Measurements from ENCODE around the gene ARPC4. TPM values are rescaled to one million over a fixed set of nuclear protein-coding genes. Genes with fewer than 3 reads are reported as not detected.
"Not testable (repeated sequence)": the region's sequence is repeated elsewhere in the genome, so short reads cannot be mapped to it uniquely, and the experiment has no call there.

Gene ARPC4
- total RNA-seq, 2 donors from 2014 or later = 196 to 204 TPM

DNA sequence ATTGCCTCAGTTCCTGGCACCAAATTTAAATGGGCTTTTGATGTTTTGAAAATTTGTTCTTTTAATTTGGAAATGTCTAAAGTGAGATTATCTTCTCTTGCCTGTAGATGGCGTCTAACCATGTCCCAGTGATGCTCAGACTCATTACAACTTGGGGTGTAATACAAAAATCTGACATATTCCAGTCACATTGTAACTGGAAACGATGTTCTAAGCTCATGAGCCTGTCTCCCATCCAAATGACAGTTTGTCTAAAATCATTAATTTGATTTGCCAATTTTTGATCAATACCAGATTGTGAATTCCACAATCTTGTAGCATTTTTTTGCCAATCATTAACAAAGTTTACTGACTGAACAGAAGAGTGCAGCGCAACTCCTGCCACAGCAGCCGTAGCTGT, 56.0 kb downstream of the ARPC4 start:
- not testable (repeated sequence) for H3K4me1 ChIP-seq (ENCODE audit: control insufficient read depth in 1 of 2, low read depth in 2 of 2); H3K36me3 ChIP-seq; DNase-seq (ENCODE audit: low spot score); H3K27me3 ChIP-seq (replicated peaks; ENCODE audit: insufficient read depth); H3K27ac ChIP-seq; H3K4me3 ChIP-seq; H3K9me3 ChIP-seq; ATAC-seq (ENCODE audit: insufficient number of reproducible peaks, low FRiP score, low read depth)
- TF ChIP-seq, protein P1, sequence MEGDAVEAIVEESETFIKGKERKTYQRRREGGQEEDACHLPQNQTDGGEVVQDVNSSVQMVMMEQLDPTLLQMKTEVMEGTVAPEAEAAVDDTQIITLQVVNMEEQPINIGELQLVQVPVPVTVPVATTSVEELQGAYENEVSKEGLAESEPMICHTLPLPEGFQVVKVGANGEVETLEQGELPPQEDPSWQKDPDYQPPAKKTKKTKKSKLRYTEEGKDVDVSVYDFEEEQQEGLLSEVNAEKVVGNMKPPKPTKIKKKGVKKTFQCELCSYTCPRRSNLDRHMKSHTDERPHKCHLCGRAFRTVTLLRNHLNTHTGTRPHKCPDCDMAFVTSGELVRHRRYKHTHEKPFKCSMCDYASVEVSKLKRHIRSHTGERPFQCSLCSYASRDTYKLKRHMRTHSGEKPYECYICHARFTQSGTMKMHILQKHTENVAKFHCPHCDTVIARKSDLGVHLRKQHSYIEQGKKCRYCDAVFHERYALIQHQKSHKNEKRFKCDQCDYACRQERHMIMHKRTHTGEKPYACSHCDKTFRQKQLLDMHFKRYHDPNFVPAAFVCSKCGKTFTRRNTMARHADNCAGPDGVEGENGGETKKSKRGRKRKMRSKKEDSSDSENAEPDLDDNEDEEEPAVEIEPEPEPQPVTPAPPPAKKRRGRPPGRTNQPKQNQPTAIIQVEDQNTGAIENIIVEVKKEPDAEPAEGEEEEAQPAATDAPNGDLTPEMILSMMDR (IDR thresholded peaks at IDR 0.05) = peak; percentile 37

DNA sequence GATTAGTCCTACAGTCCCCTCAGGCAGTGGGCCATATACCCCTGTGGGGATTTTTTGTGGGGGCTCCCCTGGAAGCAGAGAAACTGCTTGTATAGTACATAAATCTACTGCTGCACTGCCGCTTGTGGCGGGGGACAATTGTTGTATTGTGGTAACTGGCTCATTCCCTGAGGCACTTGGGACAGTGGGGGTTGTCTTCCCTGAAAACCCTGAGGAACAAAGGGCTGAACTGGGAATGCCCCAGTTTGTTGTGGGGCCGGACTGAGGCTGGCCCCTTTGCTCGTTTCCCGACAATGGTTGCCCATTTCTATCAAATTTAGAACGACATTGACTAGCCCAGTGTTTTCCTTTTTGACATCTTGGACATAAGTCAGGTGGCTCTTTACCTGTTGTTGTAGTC, 58.5 kb downstream of the ARPC4 start:
- H3K27ac ChIP-seq; H3K36me3 ChIP-seq; H3K4me3 ChIP-seq; H3K9me3 ChIP-seq; DNase-seq (ENCODE audit: low spot score); ATAC-seq (ENCODE audit: insufficient number of reproducible peaks, low FRiP score, low read depth); H3K4me1 ChIP-seq (ENCODE audit: control insufficient read depth in 1 of 2, low read depth in 2 of 2); H3K27me3 ChIP-seq (replicated peaks; ENCODE audit: insufficient read depth): not testable (repeated sequence)

DNA sequence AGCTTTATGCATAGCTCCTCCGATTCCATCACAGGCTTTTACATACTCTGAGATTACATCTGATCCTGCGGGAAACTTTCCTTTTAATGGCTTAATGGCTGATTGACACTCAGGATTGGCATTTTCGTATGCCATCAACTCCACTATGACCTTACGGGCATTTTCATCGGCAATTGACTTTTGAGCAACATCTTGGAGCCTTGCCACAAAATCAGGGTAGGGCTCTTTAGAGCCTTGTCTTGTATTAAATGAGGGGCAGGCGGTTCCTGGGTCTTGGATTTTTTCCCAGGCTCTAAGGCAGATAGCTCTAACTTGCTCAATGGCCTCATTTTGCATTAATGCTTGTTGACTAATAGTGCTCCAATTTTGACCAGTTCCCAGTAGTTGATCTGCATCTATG, 59.0 kb downstream of the ARPC4 start:
- H3K36me3 ChIP-seq; H3K9me3 ChIP-seq; H3K4me1 ChIP-seq (ENCODE audit: control insufficient read depth in 1 of 2, low read depth in 2 of 2); H3K27me3 ChIP-seq (replicated peaks; ENCODE audit: insufficient read depth); H3K27ac ChIP-seq; H3K4me3 ChIP-seq; DNase-seq (ENCODE audit: low spot score); ATAC-seq (ENCODE audit: insufficient number of reproducible peaks, low FRiP score, low read depth): not testable (repeated sequence)

DNA sequence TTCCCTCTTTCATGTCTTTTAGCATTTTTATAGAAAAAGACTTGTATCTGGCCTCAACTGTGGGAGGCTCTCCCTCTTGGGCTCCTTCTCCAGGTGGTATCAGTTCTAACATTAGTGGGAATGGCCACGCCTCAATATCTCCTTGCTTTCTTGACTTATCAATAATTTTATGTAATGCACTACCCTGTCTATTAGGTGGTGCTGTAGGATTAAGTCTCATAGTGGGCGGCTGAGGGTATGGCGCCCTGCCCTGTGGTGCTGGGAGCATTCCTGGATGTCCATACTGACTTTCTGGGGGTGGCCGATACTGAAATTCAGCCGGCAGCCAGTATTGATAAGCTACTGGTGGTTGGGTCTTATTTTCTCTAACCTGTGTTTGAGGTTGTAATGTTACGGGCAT, 59.6 kb downstream of the ARPC4 start:
- H3K36me3 ChIP-seq = no peaks in the 10 kb centered on the region
- ATAC-seq (ENCODE audit: insufficient number of reproducible peaks, low FRiP score, low read depth) (no peak), DNase-seq (ENCODE audit: low spot score) (no peak)
- no peaks in the 10 kb centered on the region for H3K4me1 ChIP-seq (ENCODE audit: control insufficient read depth in 1 of 2, low read depth in 2 of 2)
- H3K4me3 ChIP-seq = no peak overlapping the region
- H3K27ac ChIP-seq = no peak overlapping the region
- no peaks in the 10 kb centered on the region for H3K27me3 ChIP-seq (replicated peaks; ENCODE audit: insufficient read depth)
- H3K9me3 ChIP-seq = no peaks in the 10 kb centered on the region
- TF ChIP-seq, protein P1 (IDR thresholded peaks at IDR 0.05) = no peak

DNA sequence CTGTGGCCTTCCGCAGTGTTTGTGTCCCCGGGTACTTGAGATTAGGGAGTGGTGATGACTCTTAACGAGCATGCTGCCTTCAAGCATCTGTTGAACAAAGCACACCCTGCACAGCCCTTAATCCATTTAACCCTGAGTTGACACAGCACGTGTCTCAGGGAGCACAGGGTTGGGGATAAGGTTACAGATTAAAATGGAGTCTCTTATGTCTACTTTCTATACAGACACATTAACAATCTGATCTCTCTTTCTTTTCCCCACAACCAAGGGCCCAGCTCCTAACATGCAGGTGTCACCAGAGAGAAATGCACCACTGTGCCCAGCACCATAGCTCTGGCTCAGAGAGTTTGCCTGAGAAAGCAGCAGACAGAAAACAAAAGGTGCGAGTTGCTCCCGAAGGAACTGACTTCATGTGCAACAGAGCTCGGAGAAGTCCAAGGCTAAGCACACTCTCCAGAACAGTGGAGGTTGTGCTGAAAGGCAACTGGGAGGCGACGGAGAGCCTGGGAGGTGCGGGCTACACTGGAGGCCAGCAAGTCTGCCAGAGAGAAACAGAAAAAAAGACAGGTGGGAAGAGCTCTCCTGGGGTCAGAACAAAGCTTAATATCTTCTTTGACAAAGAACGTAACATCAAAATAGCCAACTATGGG, 61.5 kb downstream of the ARPC4 start:
- not testable (repeated sequence) for H3K4me1 ChIP-seq (ENCODE audit: control insufficient read depth in 1 of 2, low read depth in 2 of 2); H3K27me3 ChIP-seq (replicated peaks; ENCODE audit: insufficient read depth); H3K9me3 ChIP-seq; H3K36me3 ChIP-seq; H3K27ac ChIP-seq; ATAC-seq (ENCODE audit: insufficient number of reproducible peaks, low FRiP score, low read depth); H3K4me3 ChIP-seq; DNase-seq (ENCODE audit: low spot score)

DNA sequence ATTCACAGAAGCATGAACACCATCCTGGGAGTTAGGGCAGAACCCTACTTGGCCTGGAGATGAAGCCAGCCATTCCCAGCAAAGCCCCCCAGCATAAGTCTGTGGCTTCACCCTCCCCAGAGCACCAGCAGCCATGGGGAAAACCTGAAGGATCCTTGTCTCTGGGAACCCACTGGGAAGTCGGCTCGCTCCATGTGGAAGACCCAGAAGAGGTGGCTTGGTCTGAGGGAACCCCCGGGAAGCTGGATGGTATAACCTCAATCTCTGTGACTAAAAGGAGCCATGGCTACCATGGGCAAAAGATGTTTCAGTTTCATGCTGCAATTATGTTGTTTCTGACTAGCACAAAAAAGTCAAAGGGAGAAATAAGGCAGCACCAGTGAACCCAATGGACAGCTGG, 62.7 kb downstream of the ARPC4 start:
- TF ChIP-seq, protein P1 (IDR thresholded peaks at IDR 0.05) = no peak
- ATAC-seq (ENCODE audit: insufficient number of reproducible peaks, low FRiP score, low read depth) (no peak), DNase-seq (ENCODE audit: low spot score) (no peak)
- H3K9me3 ChIP-seq = no peaks in the 10 kb centered on the region
- no peaks in the 10 kb centered on the region for H3K36me3 ChIP-seq
- no peak overlapping the region for H3K4me3 ChIP-seq
- no peak overlapping the region for H3K27ac ChIP-seq
- no peaks in the 10 kb centered on the region for H3K27me3 ChIP-seq (replicated peaks; ENCODE audit: insufficient read depth)
- no peaks in the 10 kb centered on the region for H3K4me1 ChIP-seq (ENCODE audit: control insufficient read depth in 1 of 2, low read depth in 2 of 2)

Other genes starting within 250 kb of the ARPC4 start
- not detected for gene LHFPL4, start 239.3 kb upstream of the ARPC4 start, total RNA-seq
- 10 to 100 TPM; 26.8 to 32.8 TPM for gene MTMR14, start 143.6 kb upstream of the ARPC4 start, total RNA-seq
- gene CPNE9, start 89.2 kb upstream of the ARPC4 start, total RNA-seq = not detected
- gene BRPF1, start 61.3 kb upstream of the ARPC4 start, total RNA-seq = 10 to 100 TPM; 16.4 to 21.0 TPM
- 10 to 100 TPM; 23.0 to 26.3 TPM for gene OGG1, start 43.1 kb upstream of the ARPC4 start, total RNA-seq
- gene CAMK1, start 23.1 kb upstream of the ARPC4 start, total RNA-seq = 10 to 100 TPM; 50.9 to 69.7 TPM
- gene TADA3, start 609 bp upstream of the ARPC4 start, total RNA-seq = 10 to 100 TPM; 61.7 to 73.6 TPM
- 10 to 100 TPM; 77.0 to 91.9 TPM for gene TTLL3, start 17.2 kb downstream of the ARPC4 start, total RNA-seq
- gene RPUSD3, start 50.9 kb downstream of the ARPC4 start, total RNA-seq = 10 to 100 TPM; 24.5 to 41.3 TPM
- gene CIDEC, start 87.2 kb downstream of the ARPC4 start, total RNA-seq = 1 to 10 TPM; 2.0 to 2.6 TPM
- 10 to 100 TPM; 21.5 to 38.6 TPM for gene JAGN1, start 97.5 kb downstream of the ARPC4 start, total RNA-seq
- gene IL17RE, start 109.8 kb downstream of the ARPC4 start, total RNA-seq = 10 to 100 TPM in 1 of 2 donors, 1 to 10 TPM in 1; 5.7 to 11.9 TPM
- gene IL17RC, start 124.0 kb downstream of the ARPC4 start, total RNA-seq = 10 to 100 TPM; 52.2 to 59.4 TPM
- 10 to 100 TPM; 37.2 to 37.4 TPM for gene CRELD1, start 140.8 kb downstream of the ARPC4 start, total RNA-seq
- gene PRRT3, start 159.3 kb downstream of the ARPC4 start, total RNA-seq = 1 to 10 TPM; 3.3 to 5.8 TPM
- 10 to 100 TPM; 37.0 to 50.2 TPM for gene EMC3, start 193.8 kb downstream of the ARPC4 start, total RNA-seq
- 1 to 10 TPM; 1.3 to 9.9 TPM for gene FANCD2, start 233.4 kb downstream of the ARPC4 start, total RNA-seq